Activated CD4-positive, alpha-beta T cell treated with anti-CD3 and anti-CD28 coated beads for 36 hours (primary cell): ENCODE results near the gene DIP2C. TPM values are rescaled to one million over a fixed set of nuclear protein-coding genes. Genes with fewer than 3 reads are reported as not detected.

ENCODE experiments used
- ATAC-seq: fragments of 200-7000 bp; cut with Tn5 transposase; one replicate; pipeline ENCODE4 v1.10.0; 2021; ENCODE audit warnings: mild to moderate bottlenecking, moderate library complexity
- CTCF ChIA-PET: fragments of 350-600 bp; sonication (Branson Sonifier 250); formaldehyde crosslinking; loops from one replicate; lab custom pipeline; 2021; ENCODE audit warnings: antibody characterized with exemption; lab: Charles Lee
- POLR2A ChIA-PET: fragments of 350-600 bp; sonication (Branson Sonifier 250); formaldehyde crosslinking; loops from one replicate; lab custom pipeline; 2021; ENCODE audit warnings: antibody characterized with exemption, inconsistent platforms; lab: Charles Lee
- DNase-seq: peaks from one replicate; pipeline ENCODE4 v3.0.0-alpha.2; 2020
- H3K27ac Mint-ChIP-seq: one replicate; pipeline ENCODE4 v1.8.0; 2021; ENCODE audit warnings: mixed read lengths
- H3K27me3 Mint-ChIP-seq: one replicate; pipeline ENCODE4 v1.8.0; 2021; ENCODE audit warnings: mixed read lengths
- H3K36me3 Mint-ChIP-seq: one replicate; pipeline ENCODE4 v1.8.0; 2021; ENCODE audit warnings: low read depth, mixed read lengths
- H3K4me1 Mint-ChIP-seq: one replicate; pipeline ENCODE4 v1.8.0; 2021; ENCODE audit warnings: mixed read lengths
- H3K4me3 Mint-ChIP-seq: one replicate; pipeline ENCODE4 v1.8.0; 2021; ENCODE audit warnings: mild to moderate bottlenecking, moderate library complexity, mixed read lengths
- H3K9me3 Mint-ChIP-seq: one replicate; pipeline ENCODE4 v1.8.0; 2021; ENCODE audit warnings: low read depth, mixed read lengths
- intact Hi-C, 2 experiments: fragments of 100-400 bp; cut with DNase I in 1 of 2; cut with micrococcal nuclease in 1 of 2; formaldehyde crosslinking; loops; one replicate each; pipeline versions ENCODE4 v1.14.2 to v1.15.1; 2022 to 2024; cut with DNase I, micrococcal nuclease
- microRNA-seq: library from miRNA; unstranded; fragments of <30 nt; microRNA quantifications from one replicate; pipeline ENCODE4 v1.2.0, GENCODE V29; 2021; ENCODE audit warnings: borderline replicate concordance
- total RNA-seq, 2 experiments: library from RNA; stranded (reverse); gene quantifications; one replicate each; pipeline ENCODE4 v1.2.3, GENCODE V29; 2021

DIP2C gene
- total RNA-seq, 2 experiments from 2014 or later, result 0.76 to 0.94 TPM

GRCh38 chr10:235915-236314, 453.6 kb downstream of the DIP2C start:
- Mint-ChIP-seq H3K4me3 (no peak overlapping the region), H3K27me3 (no peaks in the 10 kb centered on the region), H3K4me1 (no peaks in the 10 kb centered on the region), H3K9me3 (no peaks in the 10 kb centered on the region), H3K36me3 (peaks cover 4% of the 10 kb centered on the region), H3K27ac (no peak overlapping the region)
- DNase-seq, result no peak
- CTCF ChIA-PET, result no interaction called here
- intact Hi-C loops, result no loop called here
- POLR2A ChIA-PET, result no interaction called here
- ATAC-seq, result no peak

- intact Hi-C loops, result no loop called here
- DNase-seq, result no peak
- POLR2A ChIA-PET, result no interaction called here
Observed at GRCh38 chr10:234708-235406, 454.6 kb downstream of the DIP2C start.

GRCh38 chr10:232878-233277, 456.6 kb downstream of the DIP2C start:
- Mint-ChIP-seq H3K4me1 (peaks cover 7% of the 10 kb centered on the region), H3K27ac (no peak overlapping the region), H3K27me3 (no peaks in the 10 kb centered on the region), H3K36me3 (no peaks in the 10 kb centered on the region), H3K9me3 (no peaks in the 10 kb centered on the region), H3K4me3 (no peak overlapping the region)
- ATAC-seq (no peak), DNase-seq (no peak)
- ChIA-PET POLR2A (no interaction called here), CTCF (interaction anchor here (0.6 kb wide), 1 partner anchor 105 kb away, joined by 3 read pairs; no protein-coding TSS in a partner anchor)
- intact Hi-C loops, result no loop called here

More at GRCh38 chr10:234708-235406, 454.6 kb downstream of the DIP2C start:
- CTCF ChIA-PET, result no interaction called here
- no peak for ATAC-seq
- Mint-ChIP-seq H3K4me3 (no peak overlapping the region), H3K27me3 (no peaks in the 10 kb centered on the region), H3K27ac (no peak overlapping the region), H3K36me3 (peaks cover 4% of the 10 kb centered on the region), H3K4me1 (no peaks in the 10 kb centered on the region), H3K9me3 (no peaks in the 10 kb centered on the region)

GRCh38 chr10:232061-232460, 457.4 kb downstream of the DIP2C start:
- Mint-ChIP-seq H3K27me3 (no peaks in the 10 kb centered on the region), H3K4me1 (peaks cover 7% of the 10 kb centered on the region), H3K36me3 (no peaks in the 10 kb centered on the region), H3K27ac (no peak overlapping the region), H3K9me3 (no peaks in the 10 kb centered on the region), H3K4me3 (no peak overlapping the region)
- no peak for ATAC-seq
- ChIA-PET POLR2A (interaction anchor here (0.6 kb wide), 1 partner anchor 18 kb away, joined by 3 read pairs; no protein-coding TSS in a partner anchor), CTCF (interaction anchor here (1.0 kb wide), 1 partner anchor 26 kb away, joined by 3 read pairs; no protein-coding TSS in a partner anchor)
- intact Hi-C loops, result no loop called here
- DNase-seq, result no peak

- H3K27me3 Mint-ChIP-seq, result no peaks in the 10 kb centered on the region
- DNase-seq (no peak), ATAC-seq (no peak)
- no peaks in the 10 kb centered on the region for H3K36me3 Mint-ChIP-seq
- H3K27ac Mint-ChIP-seq, result no peak overlapping the region
- POLR2A ChIA-PET, result no interaction called here
- no peaks in the 10 kb centered on the region for H3K9me3 Mint-ChIP-seq
- H3K4me1 Mint-ChIP-seq, result peaks cover 7% of the 10 kb centered on the region
- H3K4me3 Mint-ChIP-seq, result no peak overlapping the region
- CTCF ChIA-PET, result interaction anchor here (0.6 to 2.0 kb wide), 7 partner anchors 10 to 181 kb away, joined by 3 to 5 read pairs (median 4); no protein-coding TSS in a partner anchor
- intact Hi-C loops, result no loop called here
Observed at GRCh38 chr10:230758-231157, 458.7 kb downstream of the DIP2C start.

GRCh38 chr10:228366-228765, 461.1 kb downstream of the DIP2C start:
- no peak for DNase-seq
- CTCF ChIA-PET, result no interaction called here
- Mint-ChIP-seq H3K27me3 (no peaks in the 10 kb centered on the region), H3K4me1 (peaks cover 7% of the 10 kb centered on the region), H3K27ac (no peak overlapping the region), H3K4me3 (no peak overlapping the region), H3K9me3 (no peaks in the 10 kb centered on the region), H3K36me3 (no peaks in the 10 kb centered on the region)
- POLR2A ChIA-PET, result no interaction called here
- intact Hi-C loops, result no loop called here
- ATAC-seq, result peak; percentile 19

- Mint-ChIP-seq H3K36me3 (no peaks in the 10 kb centered on the region), H3K9me3 (no peaks in the 10 kb centered on the region), H3K4me1 (peaks cover 7% of the 10 kb centered on the region), H3K27me3 (no peaks in the 10 kb centered on the region), H3K27ac (no peak overlapping the region), H3K4me3 (no peak overlapping the region)
- intact Hi-C loops, result no loop called here
- no peak for ATAC-seq
- POLR2A ChIA-PET, result no interaction called here
- no peak for DNase-seq
- CTCF ChIA-PET, result interaction anchor here (1.3 kb wide), 1 partner anchor 46 kb away, joined by 4 read pairs; no protein-coding TSS in a partner anchor
Observed at GRCh38 chr10:227014-227413, 462.5 kb downstream of the DIP2C start.

GRCh38 chr10:226018-226417, 463.4 kb downstream of the DIP2C start:
- ChIA-PET POLR2A (no interaction called here), CTCF (no interaction called here)
- H3K36me3 Mint-ChIP-seq, result peaks cover 3% of the 10 kb centered on the region
- H3K4me1 Mint-ChIP-seq, result peaks cover 10% of the 10 kb centered on the region
- H3K4me3 Mint-ChIP-seq, result no peak overlapping the region
- H3K9me3 Mint-ChIP-seq, result no peaks in the 10 kb centered on the region
- no peak for DNase-seq
- no peak for ATAC-seq
- intact Hi-C loops, result no loop called here
- H3K27me3 Mint-ChIP-seq, result no peaks in the 10 kb centered on the region
- H3K27ac Mint-ChIP-seq, result no peak overlapping the region

- Mint-ChIP-seq H3K4me1 (peaks cover 17% of the 10 kb centered on the region), H3K27ac (no peak overlapping the region), H3K36me3 (peaks cover 3% of the 10 kb centered on the region), H3K9me3 (no peaks in the 10 kb centered on the region), H3K27me3 (no peaks in the 10 kb centered on the region), H3K4me3 (no peak overlapping the region)
- CTCF ChIA-PET, result interaction anchor here (0.7 kb wide), 1 partner anchor 136 kb away, joined by 3 read pairs; no protein-coding TSS in a partner anchor
- DNase-seq (no peak), ATAC-seq (no peak)
- intact Hi-C loops, result no loop called here
- POLR2A ChIA-PET, result no interaction called here
Observed at GRCh38 chr10:224571-224970, 464.9 kb downstream of the DIP2C start.

Small RNA genes lying within 50 kb of the gene (microRNA-seq; reads per million reads assigned to microRNA genes)
- not detected for gene MIR5699

Other genes with a start within 250 kb of the DIP2C start
- gene LARP4B, start 242.0 kb upstream of the DIP2C start, total RNA-seq, result 10 to 100 TPM; 88.2 to 97.5 TPM